Fibroblast of lung (primary cell): Measurements from ENCODE around the gene OR9A2. TPM values are rescaled to one million over a fixed set of nuclear protein-coding genes. Genes with fewer than 3 reads are reported as not detected.
A peak's percentile ranks its signal among the peaks of the same experiment; 100 is the strongest.

ENCODE experiments used
- DNase-seq, 2 donors: peaks; one replicate each; pipeline versions ENCODE4 v3.0.0 to v3.0.0-alpha.2; 2010; ENCODE audit warnings: low read depth in 2 of 2
- H2AFZ ChIP-seq: 2 replicates; pipeline ENCODE4 v1.5.1; 2012; ENCODE audit warnings: low read length, control low read depth, inconsistent platforms
- H3K27ac ChIP-seq: 2 replicates; pipeline ENCODE4 v1.5.1; 2011; ENCODE audit warnings: low read length, control low read depth; ENCODE audit not compliant: insufficient read depth
- H3K27me3 ChIP-seq: 2 replicates; pipeline ENCODE4 v1.5.1; 2011; ENCODE audit warnings: mild to moderate bottlenecking, low read length; ENCODE audit not compliant: control insufficient read depth, insufficient read depth
- H3K36me3 ChIP-seq: 2 replicates; pipeline ENCODE4 v1.5.1; 2011; ENCODE audit warnings: low read length; ENCODE audit not compliant: control insufficient read depth, insufficient read depth
- H3K4me1 ChIP-seq: 2 replicates; pipeline ENCODE4 v1.5.1; 2011; ENCODE audit warnings: low read length; ENCODE audit not compliant: control insufficient read depth, insufficient read depth; ENCODE audit errors: extremely low read depth
- H3K4me2 ChIP-seq: 2 replicates; pipeline ENCODE4 v1.5.1; 2011; ENCODE audit warnings: low read length, control low read depth; ENCODE audit not compliant: insufficient read depth; ENCODE audit errors: extremely low read depth
- H3K4me3 ChIP-seq, 4 experiments: fragments of 200-600 bp in 1 of 4; sonication (generic) in 1 of 4; replicated peaks in 1 of 4; 2 replicates each; pipeline ENCODE4 v1.5.1; 2011 to 2016; ENCODE audit warnings: low read length in 4 of 4, low read depth in 3 of 4, mild to moderate bottlenecking in 3 of 4, control low read depth in 2 of 4, inconsistent platforms in 1 of 4, mixed read lengths in 1 of 4; ENCODE audit not compliant: insufficient read depth in 1 of 4; ENCODE audit errors: control extremely low read depth in 1 of 4
- H3K79me2 ChIP-seq: 2 replicates; pipeline ENCODE4 v1.5.1; 2012; ENCODE audit warnings: mild to moderate bottlenecking, low read length, inconsistent platforms; ENCODE audit not compliant: control insufficient read depth, insufficient read depth
- H3K9ac ChIP-seq: 2 replicates; pipeline ENCODE4 v1.5.1; 2011; ENCODE audit warnings: mild to moderate bottlenecking, low read length, control low read depth; ENCODE audit not compliant: insufficient read depth
- H3K9me3 ChIP-seq: 2 replicates; pipeline ENCODE4 v1.5.1; 2012; ENCODE audit warnings: low read depth, low read length; ENCODE audit not compliant: control insufficient read depth, insufficient read depth
- H4K20me1 ChIP-seq: 2 replicates; pipeline ENCODE4 v1.5.1; 2011; ENCODE audit warnings: low read length; ENCODE audit not compliant: control insufficient read depth, insufficient read depth; ENCODE audit errors: extremely low read depth
- CTCF ChIP-seq, 2 donors: IDR thresholded peaks in 1 of 2; conservative IDR thresholded peaks in 1 of 2; 1 replicate in 1 of 2; 2 replicates in 1 of 2; pipeline ENCODE4 v1.5.1; 2011 to 2012; ENCODE audit warnings: low read length in 2 of 2, control low read depth in 1 of 2, inconsistent platforms in 1 of 2, low read depth in 1 of 2, mild to moderate bottlenecking in 1 of 2
- EZH2 ChIP-seq: IDR thresholded peaks from 2 replicates; pipeline ENCODE4 v1.5.1; 2012; ENCODE audit warnings: low read length, control low read depth, mild to moderate bottlenecking; ENCODE audit errors: missing control alignments
- polyA plus RNA-seq, 2 donors: library from polyadenylated mRNA; depleted of rRNA in 1 of 2; stranded (reverse) in 1 of 2; unstranded in 1 of 2; fragments of >200 nt; gene quantifications; 2 replicates each; pipeline ENCODE4 v1.2.1, GENCODE V29; 2011 to 2012; ENCODE audit warnings: missing spikeins in 1 of 2
- total RNA-seq: library from RNA; depleted of rRNA; stranded (reverse); fragments of >200 nt; gene quantifications from 2 replicates; pipeline ENCODE4 v1.2.1, GENCODE V29; 2014

OR9A2 gene
- total and polyA plus RNA-seq, 2 donors (not counting 1 experiment from before 2014, with no cell fraction given) = not detected

- Histone ChIP-seq H3K4me2 (peak overlapping the region; percentile 56), H3K4me3 (peak overlapping the region in 3 of 4 experiments; percentile 27 to 41 (median 30)), H4K20me1 (no peaks in the 10 kb centered on the region), H2AFZ (peak overlapping the region; percentile 98), H3K36me3 (no peaks in the 10 kb centered on the region), H3K27ac (no peak overlapping the region), H3K27me3 (no peaks in the 10 kb centered on the region), H3K79me2 (no peaks in the 10 kb centered on the region), H3K9ac (no peak overlapping the region), H3K9me3 (no peaks in the 10 kb centered on the region), H3K4me1 (no peaks in the 10 kb centered on the region)
- peak; percentile 30 to 63 for DNase-seq
- TF ChIP-seq CTCF (conservative IDR thresholded peaks at IDR 0.05 in 1 of 2, IDR thresholded peaks at IDR 0.05 in 1 of 2; ENCODE audit: low read depth in 1 of 2, low read length in 2 of 2) (peak; percentile 60 to 69), EZH2 (no peak)
Measured at GRCh38 chr7:143003393-143004051, 23.4 kb downstream of the OR9A2 start.

DNA sequence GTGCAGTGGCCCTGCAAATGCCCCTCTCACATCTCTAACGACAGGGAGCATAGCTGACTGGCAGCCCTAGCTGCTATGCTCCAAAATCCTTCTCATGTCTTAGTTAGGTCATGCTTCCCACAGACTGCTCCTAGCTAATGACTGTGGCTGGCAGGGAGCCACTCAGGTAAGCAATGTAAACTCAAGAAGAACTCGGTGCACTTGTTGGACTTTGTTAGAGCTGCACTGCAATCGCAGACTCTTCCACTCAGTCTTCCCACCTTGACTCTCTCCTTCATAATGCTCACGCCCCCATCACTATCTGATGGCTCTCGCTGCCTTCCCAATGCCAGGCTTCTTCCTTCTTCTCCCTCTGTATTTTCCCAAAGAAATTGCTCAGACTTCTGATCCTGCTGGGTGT is 24.0 kb downstream of the OR9A2 start:
- no peak overlapping the region for H3K27ac ChIP-seq
- no peaks in the 10 kb centered on the region for H3K79me2 ChIP-seq
- H3K36me3 ChIP-seq = no peaks in the 10 kb centered on the region
- H3K27me3 ChIP-seq = no peaks in the 10 kb centered on the region
- H3K4me2 ChIP-seq = peak overlapping the region; percentile 56
- no peaks in the 10 kb centered on the region for H3K4me1 ChIP-seq
- H3K9ac ChIP-seq = no peak overlapping the region
- no peaks in the 10 kb centered on the region for H3K9me3 ChIP-seq
- TF ChIP-seq EZH2 = no peak
- H4K20me1 ChIP-seq = no peaks in the 10 kb centered on the region
- no peak for DNase-seq
- H2AFZ ChIP-seq = peak overlapping the region; percentile 98
- H3K4me3 ChIP-seq = no peak overlapping the region

DNA sequence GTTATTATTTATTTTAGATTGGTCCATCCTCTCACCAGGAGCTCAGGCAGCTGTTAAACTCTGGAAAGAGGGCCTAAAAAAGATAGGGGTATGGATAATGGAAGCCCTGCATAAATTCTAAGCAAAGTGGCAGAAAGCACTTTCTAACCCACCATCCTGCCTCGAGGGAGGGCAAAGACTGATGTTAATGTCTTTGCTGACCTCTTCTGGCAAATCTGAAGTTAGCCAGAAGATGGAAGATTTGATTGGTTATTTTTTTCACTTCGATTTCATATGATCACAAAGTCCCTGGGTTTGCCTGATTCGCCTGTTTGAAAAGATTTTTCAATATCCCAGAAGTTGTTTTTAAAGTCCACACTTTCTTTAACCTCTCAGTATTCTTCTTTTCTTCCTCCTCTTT is 24.8 kb downstream of the OR9A2 start:
- no peak overlapping the region for H2AFZ ChIP-seq
- H3K27ac ChIP-seq = no peak overlapping the region
- H3K36me3 ChIP-seq = no peaks in the 10 kb centered on the region
- H3K4me3 ChIP-seq = no peak overlapping the region
- peak in 1 of 2 donors; percentile 19 for DNase-seq
- TF ChIP-seq CTCF (conservative IDR thresholded peaks at IDR 0.05 in 1 of 2, IDR thresholded peaks at IDR 0.05 in 1 of 2; ENCODE audit: low read depth in 1 of 2, low read length in 2 of 2) (peak; percentile 4 to 18), EZH2 (no peak)
- no peaks in the 10 kb centered on the region for H3K27me3 ChIP-seq
- no peaks in the 10 kb centered on the region for H3K4me1 ChIP-seq
- H4K20me1 ChIP-seq = no peaks in the 10 kb centered on the region
- no peaks in the 10 kb centered on the region for H3K79me2 ChIP-seq
- no peak overlapping the region for H3K9ac ChIP-seq
- no peaks in the 10 kb centered on the region for H3K9me3 ChIP-seq
- H3K4me2 ChIP-seq = no peak overlapping the region
